Glutamatergic neuron (in vitro differentiated cells): Measurements from ENCODE around the gene JUND. TPM values are rescaled to one million over a fixed set of nuclear protein-coding genes. Genes with fewer than 3 reads are reported as not detected.

Source experiments
- DNase-seq: peaks from one replicate; pipeline ENCODE4 v3.0.0; 2022
- H3K27ac Mint-ChIP-seq: one replicate; pipeline ENCODE4 v1.8.0; 2020; ENCODE audit warnings: mild to moderate bottlenecking, mixed read lengths, inconsistent platforms; ENCODE audit not compliant: unreplicated experiment
- H3K27me3 Mint-ChIP-seq: one replicate; pipeline ENCODE4 v1.8.0; 2020; ENCODE audit warnings: mild to moderate bottlenecking, moderate library complexity, mixed read lengths, inconsistent platforms; ENCODE audit not compliant: unreplicated experiment
- H3K36me3 Mint-ChIP-seq: one replicate; pipeline ENCODE4 v1.8.0; 2020; ENCODE audit warnings: mild to moderate bottlenecking, mixed read lengths, inconsistent platforms; ENCODE audit not compliant: unreplicated experiment
- H3K4me1 Mint-ChIP-seq: one replicate; pipeline ENCODE4 v1.8.0; 2020; ENCODE audit warnings: mild to moderate bottlenecking, low read depth, mixed read lengths, inconsistent platforms; ENCODE audit not compliant: unreplicated experiment
- H3K4me3 Mint-ChIP-seq: one replicate; pipeline ENCODE4 v1.8.0; 2020; ENCODE audit warnings: mild to moderate bottlenecking, mixed read lengths, inconsistent platforms; ENCODE audit not compliant: unreplicated experiment
- H3K9me3 Mint-ChIP-seq: one replicate; pipeline ENCODE4 v1.8.0; 2020; ENCODE audit warnings: mild to moderate bottlenecking, moderate library complexity, mixed read lengths, inconsistent platforms; ENCODE audit not compliant: unreplicated experiment
- total RNA-seq: library from RNA; stranded (reverse); fragmentation: NEBNext Ultra II Directional; extraction: Animal tissue kit (Norgen Biotek cat#: 25700); gene quantifications from one replicate; pipeline ENCODE4 v1.2.1, GENCODE V29; 2021; ENCODE audit not compliant: unreplicated experiment
- TF ChIP-seq, protein P1 (sequence below): fragments of 200-600 bp; sonication (generic); IDR thresholded peaks from one replicate; pipeline ENCODE4 v1.5.0; 2021; ENCODE audit not compliant: partially characterized antibody, unreplicated experiment

The JUND gene
- total RNA-seq, 1 donor from 2014 or later, result 341 TPM

GRCh38 chr19:18291019-18291524, 9.7 kb upstream of the JUND start:
- Mint-ChIP-seq H3K4me1 (peaks cover 13% of the 10 kb centered on the region), H3K36me3 (peaks cover 4% of the 10 kb centered on the region), H3K27ac (no peak overlapping the region), H3K9me3 (peaks cover 9% of the 10 kb centered on the region), H3K4me3 (peak overlapping the region; percentile 59), H3K27me3 (peaks cover 8% of the 10 kb centered on the region)
- TF ChIP-seq, protein P1, sequence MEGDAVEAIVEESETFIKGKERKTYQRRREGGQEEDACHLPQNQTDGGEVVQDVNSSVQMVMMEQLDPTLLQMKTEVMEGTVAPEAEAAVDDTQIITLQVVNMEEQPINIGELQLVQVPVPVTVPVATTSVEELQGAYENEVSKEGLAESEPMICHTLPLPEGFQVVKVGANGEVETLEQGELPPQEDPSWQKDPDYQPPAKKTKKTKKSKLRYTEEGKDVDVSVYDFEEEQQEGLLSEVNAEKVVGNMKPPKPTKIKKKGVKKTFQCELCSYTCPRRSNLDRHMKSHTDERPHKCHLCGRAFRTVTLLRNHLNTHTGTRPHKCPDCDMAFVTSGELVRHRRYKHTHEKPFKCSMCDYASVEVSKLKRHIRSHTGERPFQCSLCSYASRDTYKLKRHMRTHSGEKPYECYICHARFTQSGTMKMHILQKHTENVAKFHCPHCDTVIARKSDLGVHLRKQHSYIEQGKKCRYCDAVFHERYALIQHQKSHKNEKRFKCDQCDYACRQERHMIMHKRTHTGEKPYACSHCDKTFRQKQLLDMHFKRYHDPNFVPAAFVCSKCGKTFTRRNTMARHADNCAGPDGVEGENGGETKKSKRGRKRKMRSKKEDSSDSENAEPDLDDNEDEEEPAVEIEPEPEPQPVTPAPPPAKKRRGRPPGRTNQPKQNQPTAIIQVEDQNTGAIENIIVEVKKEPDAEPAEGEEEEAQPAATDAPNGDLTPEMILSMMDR, result no peak
- no peak for DNase-seq

- Mint-ChIP-seq H3K27ac (peak overlapping the region; percentile 33), H3K4me3 (peak overlapping the region; percentile 66), H3K4me1 (peaks cover 13% of the 10 kb centered on the region)
Measured at GRCh38 chr19:18290302-18291018, 9.0 kb upstream of the JUND start.

DNA sequence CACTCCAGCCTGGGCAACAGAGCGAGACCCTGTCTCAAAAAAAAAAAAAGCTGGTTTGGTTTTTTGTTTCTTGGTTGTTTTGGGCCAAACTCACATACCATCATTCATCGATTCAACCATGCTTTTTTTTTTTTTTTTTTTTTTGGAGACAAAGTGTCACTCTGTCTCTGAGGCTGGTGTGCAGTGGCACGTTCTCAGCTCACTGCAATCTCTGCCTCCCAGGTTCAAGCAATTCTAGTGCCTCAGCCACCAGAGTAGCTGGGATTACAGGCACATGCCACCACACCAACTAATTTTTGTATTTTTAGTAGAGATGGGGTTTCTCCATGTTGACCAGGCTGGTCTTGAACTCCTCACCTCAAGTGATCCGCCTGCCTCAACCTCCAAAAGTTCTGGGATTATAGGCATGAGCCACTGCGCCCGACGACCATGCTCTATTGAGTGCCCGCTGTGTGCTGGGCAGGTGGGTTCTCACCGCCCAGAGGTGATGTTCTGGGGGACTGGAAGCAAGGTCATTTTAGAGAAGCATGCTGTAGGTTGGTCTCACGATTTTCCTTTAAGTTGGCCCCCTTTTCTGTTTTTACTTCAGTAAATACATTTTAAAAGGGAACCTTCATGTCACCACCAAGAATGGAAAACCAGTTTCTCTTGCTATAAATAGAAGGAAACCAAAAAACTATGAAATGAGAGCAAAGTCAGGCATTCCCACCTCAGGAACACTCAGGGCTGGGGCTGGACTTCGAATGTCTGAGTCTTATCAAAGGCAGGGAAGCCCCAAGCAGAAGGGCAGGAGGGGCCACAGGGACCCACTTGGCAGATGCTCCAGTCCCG, 8.3 kb upstream of the JUND start:
- H3K27me3 Mint-ChIP-seq, result peaks cover 6% of the 10 kb centered on the region
- no peak for DNase-seq
- H3K36me3 Mint-ChIP-seq, result peaks cover 4% of the 10 kb centered on the region
- H3K9me3 Mint-ChIP-seq, result peaks cover 7% of the 10 kb centered on the region
- no peak overlapping the region for H3K27ac Mint-ChIP-seq
- TF ChIP-seq, protein P1, result no peak
- H3K4me1 Mint-ChIP-seq, result peaks cover 13% of the 10 kb centered on the region
- H3K4me3 Mint-ChIP-seq, result no peak overlapping the region

More at GRCh38 chr19:18290302-18291018, 9.0 kb upstream of the JUND start:
- Mint-ChIP-seq H3K27me3 (peaks cover 8% of the 10 kb centered on the region), H3K36me3 (peaks cover 4% of the 10 kb centered on the region), H3K9me3 (peaks cover 7% of the 10 kb centered on the region)
- no peak for DNase-seq
- TF ChIP-seq, protein P1, result no peak

DNA sequence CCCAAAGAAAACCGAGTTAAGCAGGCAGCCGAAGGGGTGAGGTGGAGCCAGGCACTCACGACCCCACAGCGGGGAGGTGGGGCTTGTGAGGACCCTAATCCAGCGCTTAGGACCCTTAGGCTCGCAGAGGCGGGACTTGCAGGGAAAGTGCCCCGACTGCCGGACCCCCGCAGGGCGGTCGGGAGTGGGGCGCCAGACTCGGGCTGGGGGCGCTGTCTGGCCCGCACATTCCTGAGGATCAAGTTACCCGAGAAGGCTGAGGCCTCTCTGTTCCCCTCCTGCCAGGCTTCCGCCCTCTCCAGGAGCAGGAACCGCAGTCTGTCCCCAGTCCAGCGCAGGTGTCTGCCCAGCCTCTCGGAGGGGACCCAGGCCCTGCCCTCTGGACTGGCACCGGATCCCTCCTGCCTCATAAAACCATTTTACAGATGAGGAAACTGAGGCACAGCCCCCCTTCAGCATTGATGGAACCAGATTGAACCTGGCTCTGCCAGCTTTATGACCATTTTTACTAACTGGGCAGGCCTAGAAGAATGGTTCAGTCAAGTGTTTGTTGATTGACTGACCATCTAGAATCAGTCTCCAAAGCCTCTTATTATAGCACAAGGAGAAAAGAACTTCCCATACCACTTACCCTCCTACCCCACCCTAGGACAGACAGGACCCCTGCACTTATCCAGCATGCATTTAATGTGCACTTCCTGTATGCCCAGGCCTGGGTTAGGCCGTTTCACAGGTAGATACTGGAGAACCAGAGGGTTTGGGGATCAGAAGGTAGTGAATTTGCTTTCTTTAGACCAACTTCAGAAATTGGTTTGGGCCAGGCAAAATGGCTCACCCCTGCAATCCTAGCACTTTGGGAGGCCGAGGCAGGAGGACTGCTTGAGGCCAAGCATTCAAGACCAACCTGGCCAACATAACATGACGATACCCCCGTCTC, 6.7 kb upstream of the JUND start:
- Mint-ChIP-seq H3K36me3 (peaks cover 4% of the 10 kb centered on the region), H3K4me3 (no peak overlapping the region), H3K9me3 (peaks cover 5% of the 10 kb centered on the region), H3K4me1 (peaks cover 12% of the 10 kb centered on the region), H3K27me3 (peaks cover 5% of the 10 kb centered on the region), H3K27ac (no peak overlapping the region)
- TF ChIP-seq, protein P1, result no peak
- DNase-seq, result no peak
